GM12892 (cell line): ENCODE data around the gene TEX35.

Experiments used
- POLR2A ChIP-seq: IDR thresholded peaks from 2 replicates; pipeline ENCODE4 v1.6.1; 2011; ENCODE audit warnings: low read depth, low read length, control low read depth
- TAF1 ChIP-seq: IDR thresholded peaks from 2 replicates; pipeline ENCODE4 v1.6.1; 2011; ENCODE audit warnings: low read depth, mild to moderate bottlenecking, control low read depth, low read length, borderline replicate concordance

DNA sequence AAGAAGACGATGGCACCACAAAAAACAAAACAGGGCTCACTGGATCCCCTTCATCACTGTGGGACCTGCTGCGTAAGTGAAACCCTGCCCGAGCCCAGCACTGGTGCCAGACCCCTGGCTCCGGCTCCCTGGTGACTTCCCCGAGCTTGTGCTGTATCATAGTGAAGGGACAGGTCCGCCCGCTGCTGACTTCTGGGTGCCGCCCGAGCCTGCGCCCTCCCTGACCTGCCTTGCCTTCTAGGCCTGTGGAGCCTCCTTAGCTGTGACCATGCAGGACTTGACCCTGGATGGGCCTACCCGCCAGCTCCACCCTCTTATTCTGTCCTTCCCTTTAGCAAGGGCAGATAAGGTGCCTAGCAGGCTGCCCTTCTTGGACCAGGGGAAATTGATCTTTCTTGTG, 7.9 kb downstream of the TEX35 start:
- TF ChIP-seq POLR2A (no peak), TAF1 (no peak)
